Measurements from ENCODE around the gene PPP3CA.

Gene PPP3CA

DNA sequence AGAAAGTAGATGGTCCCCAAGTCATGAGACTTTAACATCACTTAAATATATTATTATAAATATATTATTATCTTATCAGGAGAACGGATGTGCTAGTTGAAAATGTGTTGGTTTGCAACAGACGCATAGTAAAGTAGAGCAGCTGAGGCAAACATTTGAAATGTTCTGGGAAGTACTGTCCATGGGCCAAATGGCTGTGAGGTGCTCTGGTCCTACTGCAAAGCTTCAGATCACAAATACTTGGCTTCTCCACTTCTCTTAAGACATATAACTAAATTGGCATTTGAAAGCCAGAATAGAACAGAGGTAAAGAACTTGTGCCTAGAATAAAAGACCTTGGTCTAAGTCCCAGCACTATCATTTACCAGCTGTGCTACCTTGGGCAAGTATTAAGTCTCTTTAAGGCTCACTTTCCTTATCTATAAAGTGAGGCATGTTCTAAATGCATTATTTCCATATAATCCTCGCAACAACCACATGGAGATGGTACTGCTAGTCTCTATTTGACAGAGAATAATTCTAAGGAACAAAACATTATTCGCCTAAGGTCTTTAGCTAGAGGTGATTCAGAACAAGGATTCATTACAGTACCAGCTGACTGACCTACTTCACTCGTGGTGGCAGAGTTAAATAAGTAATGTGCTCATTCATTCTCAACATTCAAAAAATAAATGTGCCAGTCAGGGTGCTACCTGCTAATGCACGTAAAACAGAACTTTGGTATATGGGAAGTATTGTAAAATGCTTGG lies 297.1 kb downstream of the PPP3CA start:
- no peak overlapping the region for H3K27ac ChIP-seq (ENCODE audit: low read depth, low read length)
- no peaks in the 10 kb centered on the region for H3K4me1 ChIP-seq (ENCODE audit: insufficient read depth, low read length)
- no peak overlapping the region for H3K9ac ChIP-seq (ENCODE audit: low read length)
- no peaks in the 10 kb centered on the region for H3K27me3 ChIP-seq (ENCODE audit: control insufficient read depth in 1 of 2, insufficient read depth in 2 of 2, low read length in 2 of 2)
- no peaks in the 10 kb centered on the region for H3K9me3 ChIP-seq (ENCODE audit: low read length)
- peaks cover 3% of the 10 kb centered on the region for H3K36me3 ChIP-seq (ENCODE audit: insufficient read depth, low read length)
- no peak overlapping the region for H3K4me3 ChIP-seq (ENCODE audit: low read depth in 1 of 2, low read length in 2 of 2)

- Histone ChIP-seq H3K9ac (ENCODE audit: low read length) (no peak overlapping the region), H3K9me3 (ENCODE audit: low read length) (no peaks in the 10 kb centered on the region), H3K4me1 (ENCODE audit: insufficient read depth, low read length) (no peaks in the 10 kb centered on the region), H3K27me3 (ENCODE audit: control insufficient read depth in 1 of 2, insufficient read depth in 2 of 2, low read length in 2 of 2) (no peaks in the 10 kb centered on the region), H3K4me3 (ENCODE audit: low read depth in 1 of 2, low read length in 2 of 2) (no peak overlapping the region), H3K36me3 (ENCODE audit: insufficient read depth, low read length) (peaks cover 9% of the 10 kb centered on the region), H3K27ac (ENCODE audit: low read depth, low read length) (no peak overlapping the region)
Measured at GRCh38 chr4:101049549-101050001, 297.8 kb downstream of the PPP3CA start.

- no peak overlapping the region for H3K9ac ChIP-seq (ENCODE audit: low read length)
- no peaks in the 10 kb centered on the region for H3K27me3 ChIP-seq (ENCODE audit: control insufficient read depth in 1 of 2, insufficient read depth in 2 of 2, low read length in 2 of 2)
- H3K4me1 ChIP-seq (ENCODE audit: insufficient read depth, low read length), result no peaks in the 10 kb centered on the region
- no peaks in the 10 kb centered on the region for H3K9me3 ChIP-seq (ENCODE audit: low read length)
- no peak overlapping the region for H3K4me3 ChIP-seq (ENCODE audit: low read depth in 1 of 2, low read length in 2 of 2)
- no peak overlapping the region for H3K27ac ChIP-seq (ENCODE audit: low read depth, low read length)
- peaks cover 10% of the 10 kb centered on the region for H3K36me3 ChIP-seq (ENCODE audit: insufficient read depth, low read length)
Measured at GRCh38 chr4:101044766-101045165, 302.6 kb downstream of the PPP3CA start.

- Histone ChIP-seq H3K9me3 (ENCODE audit: low read length) (no peaks in the 10 kb centered on the region), H3K4me3 (ENCODE audit: low read depth in 1 of 2, low read length in 2 of 2) (no peak overlapping the region), H3K27me3 (ENCODE audit: control insufficient read depth in 1 of 2, insufficient read depth in 2 of 2, low read length in 2 of 2) (no peaks in the 10 kb centered on the region), H3K9ac (ENCODE audit: low read length) (no peak overlapping the region), H3K4me1 (ENCODE audit: insufficient read depth, low read length) (no peaks in the 10 kb centered on the region), H3K36me3 (ENCODE audit: insufficient read depth, low read length) (peaks cover 15% of the 10 kb centered on the region), H3K27ac (ENCODE audit: low read depth, low read length) (no peak overlapping the region)
Measured at GRCh38 chr4:101042847-101043246, 304.5 kb downstream of the PPP3CA start.

DNA sequence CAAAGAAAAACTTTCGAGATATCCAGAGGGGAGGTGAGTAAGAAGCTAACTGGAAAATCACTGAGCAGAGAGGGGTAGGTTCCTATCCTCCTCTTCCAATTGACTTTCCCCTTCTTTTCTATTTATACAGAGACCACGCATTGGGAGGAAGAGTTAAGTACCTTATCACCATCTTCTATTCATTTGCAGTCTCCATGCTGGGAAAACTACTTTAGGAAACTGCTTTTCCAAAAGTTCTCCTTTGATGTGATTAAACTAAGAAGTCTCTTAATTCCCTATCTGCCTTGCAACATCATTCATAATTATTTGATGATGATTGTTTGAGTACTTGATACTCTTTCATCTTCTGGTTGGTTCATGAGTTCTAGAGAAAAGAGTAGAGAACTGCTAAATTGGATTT lies 306.6 kb downstream of the PPP3CA start:
- no peaks in the 10 kb centered on the region for H3K9me3 ChIP-seq (ENCODE audit: low read length)
- peaks cover 12% of the 10 kb centered on the region for H3K36me3 ChIP-seq (ENCODE audit: insufficient read depth, low read length)
- H3K27ac ChIP-seq (ENCODE audit: low read depth, low read length), result no peak overlapping the region
- no peak overlapping the region for H3K4me3 ChIP-seq (ENCODE audit: low read depth in 1 of 2, low read length in 2 of 2)
- H3K27me3 ChIP-seq (ENCODE audit: control insufficient read depth in 1 of 2, insufficient read depth in 2 of 2, low read length in 2 of 2), result no peaks in the 10 kb centered on the region
- H3K9ac ChIP-seq (ENCODE audit: low read length), result no peak overlapping the region
- H3K4me1 ChIP-seq (ENCODE audit: insufficient read depth, low read length), result no peaks in the 10 kb centered on the region

GRCh38 chr4:101039367-101039766 lies 308.0 kb downstream of the PPP3CA start:
- Histone ChIP-seq H3K9ac (ENCODE audit: low read length) (no peak overlapping the region), H3K4me1 (ENCODE audit: insufficient read depth, low read length) (no peaks in the 10 kb centered on the region), H3K4me3 (ENCODE audit: low read depth in 1 of 2, low read length in 2 of 2) (no peak overlapping the region), H3K9me3 (ENCODE audit: low read length) (no peaks in the 10 kb centered on the region), H3K27me3 (ENCODE audit: control insufficient read depth in 1 of 2, insufficient read depth in 2 of 2, low read length in 2 of 2) (no peaks in the 10 kb centered on the region), H3K27ac (ENCODE audit: low read depth, low read length) (no peak overlapping the region), H3K36me3 (ENCODE audit: insufficient read depth, low read length) (peaks cover 5% of the 10 kb centered on the region)

DNA sequence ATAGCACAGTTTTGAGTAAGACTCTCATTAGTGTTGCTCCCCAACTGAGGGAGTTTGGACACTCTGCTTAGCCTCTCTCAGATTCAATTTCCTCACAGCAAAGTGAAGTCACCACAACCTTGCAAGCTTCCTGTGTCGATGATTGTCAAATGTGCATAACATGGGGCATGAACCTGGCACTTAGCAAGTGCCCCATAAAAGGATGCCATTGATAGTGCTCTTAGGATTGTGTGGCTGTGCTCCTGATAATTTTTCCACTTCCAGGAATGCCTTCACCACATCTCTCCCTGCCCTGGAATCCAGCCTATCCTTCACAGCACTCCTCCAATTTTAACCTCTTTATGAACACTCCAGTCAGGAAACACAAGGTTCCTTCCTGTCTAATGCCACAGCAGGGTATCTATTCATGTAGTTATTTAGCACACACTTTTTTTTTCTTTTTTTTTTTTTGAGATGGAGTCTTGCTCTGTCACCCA lies 309.4 kb downstream of the PPP3CA start:
- peaks cover 5% of the 10 kb centered on the region for H3K36me3 ChIP-seq (ENCODE audit: insufficient read depth, low read length)
- H3K9me3 ChIP-seq (ENCODE audit: low read length), result no peaks in the 10 kb centered on the region
- no peaks in the 10 kb centered on the region for H3K27me3 ChIP-seq (ENCODE audit: control insufficient read depth in 1 of 2, insufficient read depth in 2 of 2, low read length in 2 of 2)
- no peak overlapping the region for H3K27ac ChIP-seq (ENCODE audit: low read depth, low read length)
- H3K4me3 ChIP-seq (ENCODE audit: low read depth in 1 of 2, low read length in 2 of 2), result no peak overlapping the region
- H3K4me1 ChIP-seq (ENCODE audit: insufficient read depth, low read length), result no peaks in the 10 kb centered on the region
- no peak overlapping the region for H3K9ac ChIP-seq (ENCODE audit: low read length)

DNA sequence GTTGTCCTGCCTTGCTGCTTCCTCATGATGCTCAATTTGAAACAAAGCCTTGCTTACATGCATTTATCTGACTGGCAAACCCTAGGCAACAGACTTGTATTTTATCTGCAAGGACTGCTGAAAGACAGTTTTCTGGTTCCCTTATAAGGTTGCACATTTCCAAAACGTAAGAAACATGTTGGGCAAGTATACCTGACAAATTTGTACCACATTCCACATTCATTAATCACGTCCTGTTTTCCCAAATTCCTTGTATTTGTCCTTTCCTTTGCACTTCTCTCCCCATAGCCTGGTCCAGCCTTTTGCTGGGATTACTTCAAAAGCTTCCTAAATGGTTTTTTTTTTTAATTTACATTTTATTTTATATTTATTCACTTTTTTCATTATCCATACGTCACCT lies 310.1 kb downstream of the PPP3CA start:
- Histone ChIP-seq H3K27ac (ENCODE audit: low read depth, low read length) (no peak overlapping the region), H3K9ac (ENCODE audit: low read length) (no peak overlapping the region), H3K27me3 (ENCODE audit: control insufficient read depth in 1 of 2, insufficient read depth in 2 of 2, low read length in 2 of 2) (no peaks in the 10 kb centered on the region), H3K4me3 (ENCODE audit: low read depth in 1 of 2, low read length in 2 of 2) (no peak overlapping the region), H3K9me3 (ENCODE audit: low read length) (no peaks in the 10 kb centered on the region), H3K36me3 (ENCODE audit: insufficient read depth, low read length) (peaks cover 5% of the 10 kb centered on the region), H3K4me1 (ENCODE audit: insufficient read depth, low read length) (no peaks in the 10 kb centered on the region)

DNA sequence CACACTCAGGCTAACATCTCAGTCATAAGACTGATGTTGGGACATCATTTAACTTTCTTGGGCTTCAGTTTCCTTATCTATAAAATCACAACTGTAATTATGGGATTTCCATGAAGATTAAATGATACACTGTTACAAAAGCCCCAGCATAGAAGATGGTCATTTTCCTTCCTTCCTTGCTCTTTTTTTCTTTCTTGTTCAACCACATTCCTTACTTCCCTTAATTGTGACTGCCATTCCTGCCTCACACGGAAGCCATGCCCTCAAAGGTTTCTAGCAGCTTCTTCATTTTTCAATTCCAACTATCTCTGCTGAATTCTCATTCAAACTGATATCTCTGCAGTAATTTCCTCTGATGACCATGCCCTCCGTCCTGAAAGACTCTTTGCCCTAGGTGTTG lies 311.8 kb downstream of the PPP3CA start:
- Histone ChIP-seq H3K4me3 (ENCODE audit: low read depth in 1 of 2, low read length in 2 of 2) (no peak overlapping the region), H3K27ac (ENCODE audit: low read depth, low read length) (no peak overlapping the region), H3K9me3 (ENCODE audit: low read length) (no peaks in the 10 kb centered on the region), H3K36me3 (ENCODE audit: insufficient read depth, low read length) (peaks cover 13% of the 10 kb centered on the region), H3K27me3 (ENCODE audit: control insufficient read depth in 1 of 2, insufficient read depth in 2 of 2, low read length in 2 of 2) (no peaks in the 10 kb centered on the region), H3K4me1 (ENCODE audit: insufficient read depth, low read length) (no peaks in the 10 kb centered on the region), H3K9ac (ENCODE audit: low read length) (no peak overlapping the region)

- no peaks in the 10 kb centered on the region for H3K9me3 ChIP-seq (ENCODE audit: low read length)
- H3K4me3 ChIP-seq (ENCODE audit: low read depth in 1 of 2, low read length in 2 of 2), result no peak overlapping the region
- H3K4me1 ChIP-seq (ENCODE audit: insufficient read depth, low read length), result no peaks in the 10 kb centered on the region
- no peaks in the 10 kb centered on the region for H3K27me3 ChIP-seq (ENCODE audit: control insufficient read depth in 1 of 2, insufficient read depth in 2 of 2, low read length in 2 of 2)
- no peak overlapping the region for H3K9ac ChIP-seq (ENCODE audit: low read length)
- H3K36me3 ChIP-seq (ENCODE audit: insufficient read depth, low read length), result peaks cover 8% of the 10 kb centered on the region
- H3K27ac ChIP-seq (ENCODE audit: low read depth, low read length), result no peak overlapping the region
Measured at GRCh38 chr4:101033986-101034385, 313.3 kb downstream of the PPP3CA start.

DNA sequence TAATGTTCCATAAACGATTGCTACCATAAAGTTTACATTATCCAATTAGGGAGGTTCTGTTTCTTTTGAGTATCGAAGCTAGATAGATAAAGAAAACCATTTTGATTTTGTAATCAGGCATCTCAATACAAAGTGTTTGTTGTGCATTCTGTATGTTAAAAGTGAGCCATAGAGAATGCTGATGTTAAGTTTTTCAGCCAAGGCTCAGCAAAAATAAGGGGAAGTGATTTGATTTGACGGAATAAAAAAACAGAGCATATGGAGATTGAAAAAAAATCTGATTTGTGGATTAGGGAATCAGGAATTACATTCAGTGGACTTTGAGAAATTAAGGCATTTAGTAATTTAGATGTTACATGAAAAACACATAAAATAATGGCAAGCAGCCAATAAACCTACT lies 314.8 kb downstream of the PPP3CA start:
- Histone ChIP-seq H3K27me3 (ENCODE audit: control insufficient read depth in 1 of 2, insufficient read depth in 2 of 2, low read length in 2 of 2) (no peaks in the 10 kb centered on the region), H3K27ac (ENCODE audit: low read depth, low read length) (no peak overlapping the region), H3K4me3 (ENCODE audit: low read depth in 1 of 2, low read length in 2 of 2) (no peak overlapping the region), H3K9me3 (ENCODE audit: low read length) (no peaks in the 10 kb centered on the region), H3K36me3 (ENCODE audit: insufficient read depth, low read length) (peaks cover 7% of the 10 kb centered on the region), H3K9ac (ENCODE audit: low read length) (no peak overlapping the region), H3K4me1 (ENCODE audit: insufficient read depth, low read length) (no peaks in the 10 kb centered on the region)

DNA sequence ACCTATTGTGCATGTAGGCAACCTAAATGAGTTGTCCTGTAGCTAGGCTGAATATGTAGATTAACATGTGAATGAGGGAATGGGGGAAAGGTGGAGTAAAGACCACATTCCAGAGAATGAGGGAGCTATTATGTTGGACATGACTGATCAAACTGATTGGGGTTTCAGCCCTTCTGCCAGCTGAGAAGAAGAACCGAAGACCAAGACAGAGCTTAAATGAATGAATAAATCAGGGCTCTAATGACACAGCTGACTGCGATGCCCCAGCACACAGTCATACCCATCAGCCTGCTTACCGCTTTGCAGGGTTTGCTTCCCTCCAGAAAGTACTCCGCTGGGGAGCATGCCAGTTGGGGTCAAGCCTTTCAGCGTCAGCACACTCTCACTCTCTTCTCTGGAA lies 315.4 kb downstream of the PPP3CA start:
- H3K27ac ChIP-seq (ENCODE audit: low read depth, low read length), result no peak overlapping the region
- H3K4me1 ChIP-seq (ENCODE audit: insufficient read depth, low read length), result no peaks in the 10 kb centered on the region
- H3K36me3 ChIP-seq (ENCODE audit: insufficient read depth, low read length), result peaks cover 7% of the 10 kb centered on the region
- H3K27me3 ChIP-seq (ENCODE audit: control insufficient read depth in 1 of 2, insufficient read depth in 2 of 2, low read length in 2 of 2), result no peaks in the 10 kb centered on the region
- no peak overlapping the region for H3K4me3 ChIP-seq (ENCODE audit: low read depth in 1 of 2, low read length in 2 of 2)
- no peak overlapping the region for H3K9ac ChIP-seq (ENCODE audit: low read length)
- no peaks in the 10 kb centered on the region for H3K9me3 ChIP-seq (ENCODE audit: low read length)

Measured in muscle layer of colon (tissue), 2 donors.